Tibial artery (tissue), 4 donors: Measurements from ENCODE around the gene POLRMT.

Experiments used
- DNase-seq, 2 donors: peaks; one replicate each; pipeline ENCODE4 v3.0.0-alpha.2; 2019
- H3K27ac ChIP-seq, 2 donors: fragments of 200-600 bp; sonication (generic) in 1 of 2; 1 replicate in 1 of 2; 2 replicates in 1 of 2; pipeline ENCODE4 v1.5.1; 2018 to 2019; ENCODE audit warnings: mild to moderate bottlenecking in 1 of 2
- H3K27me3 ChIP-seq, 2 donors: fragments of 200-600 bp; sonication (generic) in 1 of 2; one replicate each; pipeline versions ENCODE4 v1.5.1 to v1.6.0; 2016 to 2019
- H3K36me3 ChIP-seq, 3 donors: fragments of 200-600 bp; sonication (generic) in 2 of 3; one replicate each; pipeline ENCODE4 v1.5.1; 2016 to 2019; ENCODE audit warnings: mild to moderate bottlenecking in 2 of 3
- H3K4me1 ChIP-seq, 4 donors: fragments of 200-600 bp; sonication (generic) in 2 of 4; 1 replicate in 3 of 4; 2 replicates in 1 of 4; pipeline ENCODE4 v1.5.1; 2016 to 2019
- H3K4me3 ChIP-seq, 2 donors: fragments of 200-600 bp; sonication (generic) in 1 of 2; 1 replicate in 1 of 2; 2 replicates in 1 of 2; pipeline ENCODE4 v1.5.1; 2018 to 2019; ENCODE audit warnings: mild to moderate bottlenecking in 2 of 2
- H3K9me3 ChIP-seq, 3 donors: fragments of 200-600 bp; sonication (generic) in 1 of 3; one replicate each; pipeline ENCODE4 v1.5.1; 2016 to 2019
- CTCF ChIP-seq, 2 experiments: fragments of 200-600 bp in 1 of 2; fragments of 450-650 bp in 1 of 2; IDR thresholded peaks; one replicate each; pipeline ENCODE4 v1.5.1; 2017 to 2019; ENCODE audit warnings: antibody characterized with exemption in 2 of 2, mild to moderate bottlenecking in 1 of 2, moderate library complexity in 1 of 2
- intact Hi-C: fragments of 100-400 bp; cut with DNase I; formaldehyde crosslinking; loops from one replicate; pipeline ENCODE4 v1.15.0; 2023; ENCODE audit warnings: low total_unique reads

Gene POLRMT

GRCh38 chr19:602391-603301 lies 30.7 kb downstream of the POLRMT start:
- H3K27ac ChIP-seq, result no peak overlapping the region
- TF ChIP-seq CTCF (IDR thresholded peaks at IDR 0.05), result no peak

GRCh38 chr19:601790-602189 lies 31.5 kb downstream of the POLRMT start:
- DNase-seq, result no peak
- no peak for TF ChIP-seq CTCF (IDR thresholded peaks at IDR 0.05)
- Histone ChIP-seq H3K36me3 (no peaks in the 10 kb centered on the region), H3K27ac (no peak overlapping the region), H3K27me3 (peaks cover 0 to 29% of the 10 kb centered on the region in 2 donors), H3K4me3 (no peak overlapping the region), H3K4me1 (no peaks in the 10 kb centered on the region), H3K9me3 (no peaks in the 10 kb centered on the region)
- intact Hi-C loops, result no loop called here

More at GRCh38 chr19:602391-603301, 30.7 kb downstream of the POLRMT start:
- H3K4me1 ChIP-seq, result no peaks in the 10 kb centered on the region
- no peaks in the 10 kb centered on the region for H3K36me3 ChIP-seq
- no peak overlapping the region for H3K4me3 ChIP-seq
- peaks cover 0 to 21% of the 10 kb centered on the region in 2 donors for H3K27me3 ChIP-seq
- H3K9me3 ChIP-seq, result no peaks in the 10 kb centered on the region
- DNase-seq, result no peak
- intact Hi-C loops, result no loop called here

GRCh38 chr19:601310-601709 lies 32.0 kb downstream of the POLRMT start:
- Histone ChIP-seq H3K4me1 (no peaks in the 10 kb centered on the region), H3K36me3 (no peaks in the 10 kb centered on the region), H3K4me3 (no peak overlapping the region), H3K27me3 (peaks cover 0 to 34% of the 10 kb centered on the region in 2 donors), H3K9me3 (no peaks in the 10 kb centered on the region), H3K27ac (no peak overlapping the region)
- no peak for DNase-seq
- TF ChIP-seq CTCF (IDR thresholded peaks at IDR 0.05), result no peak
- intact Hi-C loops, result no loop called here

GRCh38 chr19:597406-598315 lies 35.7 kb downstream of the POLRMT start:
- TF ChIP-seq CTCF (IDR thresholded peaks at IDR 0.05), result no peak
- H3K4me3 ChIP-seq, result no peak overlapping the region
- intact Hi-C loops, result no loop called here
- H3K27ac ChIP-seq, result no peak overlapping the region
- H3K9me3 ChIP-seq, result no peaks in the 10 kb centered on the region
- H3K36me3 ChIP-seq, result no peaks in the 10 kb centered on the region
- peaks cover 0 to 61% of the 10 kb centered on the region in 2 donors for H3K27me3 ChIP-seq
- DNase-seq, result no peak
- no peaks in the 10 kb centered on the region for H3K4me1 ChIP-seq

GRCh38 chr19:596263-596655 lies 37.1 kb downstream of the POLRMT start:
- Histone ChIP-seq H3K36me3 (no peaks in the 10 kb centered on the region), H3K27ac (no peak overlapping the region), H3K4me3 (no peak overlapping the region), H3K4me1 (no peaks in the 10 kb centered on the region), H3K27me3 (peaks cover under 1 to 71% of the 10 kb centered on the region in 2 donors), H3K9me3 (no peaks in the 10 kb centered on the region)
- TF ChIP-seq CTCF (IDR thresholded peaks at IDR 0.05), result no peak
- intact Hi-C loops, result no loop called here
- no peak for DNase-seq
